Upper lobe of left lung (tissue), 6 donors: ENCODE results near the gene ASB4. TPM values are rescaled to one million over a fixed set of nuclear protein-coding genes. Genes with fewer than 3 reads are reported as not detected.

Source experiments
- ATAC-seq, 2 donors: fragments of 200-7000 bp; cut with Tn5 transposase; one replicate each; pipeline ENCODE4 v1.9.1; 2022; ENCODE audit warnings: mild to moderate bottlenecking in 2 of 2, moderate library complexity in 2 of 2; ENCODE audit not compliant: low FRiP score in 2 of 2
- DNase-seq, 2 donors: peaks; one replicate each; pipeline ENCODE4 v3.0.0-alpha.2; 2019 to 2020
- H3K27ac ChIP-seq, 4 donors: fragments of 200-600 bp; sonication (generic); one replicate each; pipeline ENCODE4 v1.5.1; 2016 to 2019
- H3K27me3 ChIP-seq, 4 donors: fragments of 200-600 bp; sonication (generic); one replicate each; pipeline ENCODE4 v1.5.1; 2017 to 2019
- H3K36me3 ChIP-seq, 4 donors: fragments of 200-600 bp; sonication (generic); one replicate each; pipeline ENCODE4 v1.5.1; 2016 to 2019
- H3K4me1 ChIP-seq, 4 donors: fragments of 200-600 bp; sonication (generic); one replicate each; pipeline ENCODE4 v1.5.1; 2018 to 2019
- H3K4me3 ChIP-seq, 4 donors: fragments of 200-600 bp; sonication (generic); one replicate each; pipeline ENCODE4 v1.5.1; 2017 to 2019; ENCODE audit warnings: mild to moderate bottlenecking in 2 of 4, moderate library complexity in 1 of 4
- H3K9me3 ChIP-seq, 4 donors: fragments of 200-600 bp; sonication (generic); one replicate each; pipeline ENCODE4 v1.5.1; 2018 to 2019
- EP300 ChIP-seq, 4 donors: sonication (generic); formaldehyde crosslinking; IDR thresholded peaks; one replicate each; pipeline ENCODE4 v1.5.1; 2017; ENCODE audit warnings: antibody characterized with exemption in 4 of 4, control low read depth in 2 of 4
- POLR2A ChIP-seq, 4 donors: fragments of 450-650 bp; IDR thresholded peaks; one replicate each; pipeline ENCODE4 v1.5.1; 2016 to 2017; ENCODE audit warnings: antibody characterized with exemption in 4 of 4, mild to moderate bottlenecking in 2 of 4
- POLR2AphosphoS5 ChIP-seq, 2 donors: sonication (generic); formaldehyde crosslinking; IDR thresholded peaks; one replicate each; pipeline ENCODE4 v1.5.1; 2017; ENCODE audit warnings: antibody characterized with exemption in 2 of 2
- WGBS, 2 donors: methylation state at CpG; one replicate each; pipeline ENCODE4 v1.1.5; 2017 to 2018; 5-methylcytosine and 5-hydroxymethylcytosine counted together
- total RNA-seq, 6 donors: library from RNA; depleted of rRNA in 4 of 6; stranded (reverse); fragments of >200 nt in 4 of 6; gene quantifications; one replicate each; pipeline versions ENCODE4 v1.1.0 to v1.2.1, GENCODE V29; 2016 to 2021
- TF ChIP-seq, protein P1 (sequence below), 6 experiments: fragments of 450-650 bp in 4 of 6; fragments of 200-600 bp in 2 of 6; sonication (generic) in 2 of 6; IDR thresholded peaks; one replicate each; pipeline ENCODE4 v1.5.1; 2016 to 2019; ENCODE audit warnings: antibody characterized with exemption in 6 of 6
- donor health status: DM: no; HTN: no; CAD: no; lungs with moderate emphysema.
- donor health status: DM: no; HTN: yes; CAD: no; lungs with severe emphysema.

Gene ASB4, protein sequence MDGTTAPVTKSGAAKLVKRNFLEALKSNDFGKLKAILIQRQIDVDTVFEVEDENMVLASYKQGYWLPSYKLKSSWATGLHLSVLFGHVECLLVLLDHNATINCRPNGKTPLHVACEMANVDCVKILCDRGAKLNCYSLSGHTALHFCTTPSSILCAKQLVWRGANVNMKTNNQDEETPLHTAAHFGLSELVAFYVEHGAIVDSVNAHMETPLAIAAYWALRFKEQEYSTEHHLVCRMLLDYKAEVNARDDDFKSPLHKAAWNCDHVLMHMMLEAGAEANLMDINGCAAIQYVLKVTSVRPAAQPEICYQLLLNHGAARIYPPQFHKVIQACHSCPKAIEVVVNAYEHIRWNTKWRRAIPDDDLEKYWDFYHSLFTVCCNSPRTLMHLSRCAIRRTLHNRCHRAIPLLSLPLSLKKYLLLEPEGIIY
- 1 to 10 TPM in 3 of 6 donors, under 1 TPM in 2, not detected in 1; 0.20 to 2.4 (median 1.0) TPM for total RNA-seq

DNA sequence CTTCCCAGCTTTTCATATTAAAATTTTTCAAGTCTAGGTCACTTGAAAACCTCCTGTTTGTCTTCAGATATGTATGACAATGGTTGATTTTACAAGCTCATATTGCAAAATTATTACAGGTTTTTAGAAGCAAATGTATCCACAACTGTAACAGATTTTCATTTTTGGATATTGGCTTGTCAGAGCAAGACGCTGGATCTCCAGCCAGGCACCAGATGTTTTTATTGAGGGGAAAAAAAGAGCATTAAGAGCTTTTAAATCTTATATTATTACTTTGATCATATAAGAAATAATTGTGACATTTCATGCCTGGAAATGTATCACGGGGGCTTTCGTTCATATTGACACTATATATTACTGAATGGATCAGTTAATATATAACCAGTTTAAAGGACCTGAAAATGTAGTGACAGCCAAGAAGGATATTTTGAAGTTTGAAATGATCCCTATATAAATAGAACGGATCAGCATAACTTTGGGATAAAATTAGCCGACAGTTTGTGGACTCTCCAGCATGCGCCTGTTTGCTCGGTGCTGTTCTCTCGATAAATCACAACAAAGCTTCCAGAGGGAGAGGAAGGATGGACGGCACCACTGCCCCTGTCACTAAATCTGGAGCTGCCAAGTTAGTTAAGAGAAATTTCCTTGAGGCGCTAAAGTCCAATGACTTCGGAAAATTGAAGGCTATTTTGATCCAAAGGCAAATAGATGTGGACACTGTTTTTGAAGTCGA, at the start of gene ASB4:
Gene ASB4 (plus strand): TSS at position 553 of the 733 bp plus-strand sequence. CDS start 29 bp downstream, at position 582.
- no peak for TF ChIP-seq POLR2AphosphoS5 (IDR thresholded peaks at IDR 0.05)
- TF ChIP-seq, protein P1, sequence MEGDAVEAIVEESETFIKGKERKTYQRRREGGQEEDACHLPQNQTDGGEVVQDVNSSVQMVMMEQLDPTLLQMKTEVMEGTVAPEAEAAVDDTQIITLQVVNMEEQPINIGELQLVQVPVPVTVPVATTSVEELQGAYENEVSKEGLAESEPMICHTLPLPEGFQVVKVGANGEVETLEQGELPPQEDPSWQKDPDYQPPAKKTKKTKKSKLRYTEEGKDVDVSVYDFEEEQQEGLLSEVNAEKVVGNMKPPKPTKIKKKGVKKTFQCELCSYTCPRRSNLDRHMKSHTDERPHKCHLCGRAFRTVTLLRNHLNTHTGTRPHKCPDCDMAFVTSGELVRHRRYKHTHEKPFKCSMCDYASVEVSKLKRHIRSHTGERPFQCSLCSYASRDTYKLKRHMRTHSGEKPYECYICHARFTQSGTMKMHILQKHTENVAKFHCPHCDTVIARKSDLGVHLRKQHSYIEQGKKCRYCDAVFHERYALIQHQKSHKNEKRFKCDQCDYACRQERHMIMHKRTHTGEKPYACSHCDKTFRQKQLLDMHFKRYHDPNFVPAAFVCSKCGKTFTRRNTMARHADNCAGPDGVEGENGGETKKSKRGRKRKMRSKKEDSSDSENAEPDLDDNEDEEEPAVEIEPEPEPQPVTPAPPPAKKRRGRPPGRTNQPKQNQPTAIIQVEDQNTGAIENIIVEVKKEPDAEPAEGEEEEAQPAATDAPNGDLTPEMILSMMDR (IDR thresholded peaks at IDR 0.05): no peak
- no peak for TF ChIP-seq POLR2A (IDR thresholded peaks at IDR 0.05)
- no peak for TF ChIP-seq EP300 (IDR thresholded peaks at IDR 0.05)
- 60 to 62% methylated on average over 12 of the region's 12 CpGs for WGBS, 2 donors
- no peak for DNase-seq
- no peak within 1 kb of the TSS for H3K4me3 ChIP-seq
- no peaks in the 10 kb centered on the region for H3K9me3 ChIP-seq
- no peaks in the 10 kb centered on the region for H3K4me1 ChIP-seq
- ATAC-seq: no peak
- H3K27me3 ChIP-seq: no peaks in the 10 kb centered on the region
- no peaks in the 10 kb centered on the region for H3K36me3 ChIP-seq
- H3K27ac ChIP-seq: no peak within 1 kb of the TSS

- ATAC-seq (no peak), DNase-seq (peak in 1 of 2 donors; percentile 39)
- Histone ChIP-seq H3K4me3 (no peak overlapping the region), H3K36me3 (peaks cover 0 to 6% (median 0%) of the 10 kb centered on the region in 4 donors), H3K27ac (peak overlapping the region; percentile 23 to 97 (median 94)), H3K4me1 (peaks cover 7 to 24% (median 10%) of the 10 kb centered on the region in 4 donors), H3K9me3 (no peaks in the 10 kb centered on the region), H3K27me3 (no peaks in the 10 kb centered on the region)
- TF ChIP-seq, protein P1 (IDR thresholded peaks at IDR 0.05): no peak
- TF ChIP-seq EP300 (IDR thresholded peaks at IDR 0.05) (peak; percentile 43 to 97 (median 81)), POLR2AphosphoS5 (IDR thresholded peaks at IDR 0.05) (peak; percentile 48 to 62), POLR2A (IDR thresholded peaks at IDR 0.05) (no peak)
- WGBS, 2 donors: 55 to 71% methylated on average over 4 of the region's 4 CpGs
These were observed 49.3 kb upstream of the ASB4 start for GRCh38 chr7:95436407-95436806.

- TF ChIP-seq EP300 (IDR thresholded peaks at IDR 0.05): no peak
- no peak for TF ChIP-seq POLR2A (IDR thresholded peaks at IDR 0.05)
- TF ChIP-seq, protein P1 (IDR thresholded peaks at IDR 0.05): no peak
- TF ChIP-seq POLR2AphosphoS5 (IDR thresholded peaks at IDR 0.05): no peak
- Histone ChIP-seq H3K27ac (peak overlapping the region in 2 of 4 donors; percentile 18 to 64), H3K27me3 (no peaks in the 10 kb centered on the region), H3K36me3 (no peaks in the 10 kb centered on the region), H3K4me1 (peaks cover 0 to 8% (median 3%) of the 10 kb centered on the region in 4 donors), H3K4me3 (no peak overlapping the region), H3K9me3 (no peaks in the 10 kb centered on the region)
- no peak for ATAC-seq
- 70 to 90% methylated on average over 3 of the region's 3 CpGs for WGBS, 2 donors
- DNase-seq: no peak
These were observed 45.2 kb upstream of the ASB4 start for GRCh38 chr7:95440394-95441038.

GRCh38 chr7:95441042-95441823, 44.5 kb upstream of the ASB4 start:
- peak overlapping the region in 3 of 4 donors; percentile 40 to 72 (median 64) for H3K27ac ChIP-seq
- no peaks in the 10 kb centered on the region for H3K36me3 ChIP-seq
- peaks cover 0 to 3% (median under 1%) of the 10 kb centered on the region in 4 donors for H3K4me1 ChIP-seq
- H3K4me3 ChIP-seq: no peak overlapping the region
- H3K9me3 ChIP-seq: no peaks in the 10 kb centered on the region
- H3K27me3 ChIP-seq: no peaks in the 10 kb centered on the region
- peak in 1 of 4 donors; percentile 84 for TF ChIP-seq EP300 (IDR thresholded peaks at IDR 0.05)
- TF ChIP-seq, protein P1 (IDR thresholded peaks at IDR 0.05): no peak
- TF ChIP-seq POLR2AphosphoS5 (IDR thresholded peaks at IDR 0.05): peak in 1 of 2 donors; percentile 27
- 67 to 75% methylated on average over 7 of the region's 7 CpGs for whole genome bisulfite sequencing, 2 donors
- ATAC-seq (peak; percentile 48 to 88), DNase-seq (no peak)
